Superior temporal gyrus (tissue), 1 donor: ENCODE measurements around the gene RNF145.
A peak's percentile ranks its signal among the peaks of the same experiment; 100 is the strongest.

Source experiments
- DNase-seq: peaks from one replicate; pipeline ENCODE4 v3.0.0-alpha.2; 2016; ENCODE audit errors: extremely low spot score

Gene RNF145

DNA sequence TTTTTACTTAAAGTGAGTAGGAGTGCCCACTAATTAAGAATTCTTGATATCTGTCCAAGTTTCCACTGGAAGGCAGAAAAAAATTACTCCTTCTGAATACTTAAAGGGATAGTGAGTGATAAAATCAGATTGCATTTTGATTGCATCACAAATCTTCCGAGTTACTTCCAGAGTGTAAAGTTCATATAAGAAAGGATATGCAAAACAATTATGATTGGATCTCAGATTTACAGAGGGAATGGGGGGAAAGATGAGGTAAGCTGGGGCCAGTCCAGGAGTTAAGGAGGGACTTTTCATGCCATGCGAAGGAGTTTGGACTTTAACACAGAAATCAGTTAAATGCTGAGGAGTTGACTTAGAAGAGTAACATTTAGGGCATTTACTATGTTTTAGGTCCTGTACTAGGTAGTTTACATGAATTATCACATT lies 9.3 kb upstream of the RNF145 start:
- no peak for DNase-seq

DNA sequence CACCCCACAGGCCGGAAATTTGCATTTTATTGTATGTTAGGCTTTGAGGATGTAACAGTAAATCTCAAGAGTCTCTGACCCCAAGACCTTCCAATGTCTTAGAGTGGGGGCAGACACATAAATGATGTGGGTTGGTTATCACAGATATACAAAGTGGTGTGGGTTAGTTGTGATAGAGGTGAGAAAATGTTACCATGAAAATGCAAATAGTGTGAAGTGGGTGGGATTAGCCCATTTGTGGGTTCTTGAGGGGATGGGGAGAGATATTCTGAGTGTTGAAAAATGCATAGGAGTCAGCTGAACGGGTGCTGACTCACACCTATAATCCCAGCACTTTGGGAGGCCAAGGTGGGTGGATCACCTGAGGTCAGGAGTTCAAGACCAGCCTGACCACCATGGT lies 7.9 kb upstream of the RNF145 start:
- DNase-seq, result no peak

DNA sequence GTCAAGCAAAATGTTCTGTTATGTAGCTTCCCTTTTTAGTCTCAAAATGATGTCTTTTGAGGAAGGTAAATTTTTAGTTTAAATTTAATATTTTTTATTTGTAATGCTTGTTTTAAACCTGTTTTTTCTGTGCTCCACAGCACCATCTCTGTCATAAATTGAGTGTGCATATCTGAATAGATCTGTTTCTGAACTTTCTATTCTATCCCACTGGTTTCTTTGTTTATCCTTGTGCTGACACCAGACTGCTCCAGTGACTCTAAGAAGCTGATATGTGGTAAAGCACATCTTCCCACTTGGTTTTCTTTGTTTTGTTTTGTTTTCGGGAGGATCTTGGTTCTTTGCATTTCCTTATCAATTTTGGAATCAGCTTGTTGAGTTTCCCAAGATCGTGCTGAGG lies 7.1 kb upstream of the RNF145 start:
- DNase-seq, result no peak

DNA sequence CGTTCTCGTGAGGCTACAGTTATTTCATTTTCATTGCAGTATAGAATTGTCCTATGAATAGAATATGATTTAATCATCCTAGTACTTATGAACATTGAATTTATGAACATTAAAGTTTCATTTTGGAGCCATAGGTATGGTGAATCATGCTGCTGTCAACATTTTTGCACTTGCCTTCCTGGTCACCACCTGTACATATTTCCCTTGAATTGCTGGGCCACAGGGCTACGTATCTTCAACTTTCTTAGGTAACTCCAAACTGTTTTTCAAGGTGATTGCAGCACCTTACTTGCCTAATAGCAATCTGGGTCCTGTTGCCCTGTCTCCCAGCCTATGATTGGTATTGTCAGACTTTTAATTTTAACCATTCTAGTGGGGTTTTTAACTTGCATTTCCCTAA lies 6.5 kb upstream of the RNF145 start:
- DNase-seq, result no peak

DNA sequence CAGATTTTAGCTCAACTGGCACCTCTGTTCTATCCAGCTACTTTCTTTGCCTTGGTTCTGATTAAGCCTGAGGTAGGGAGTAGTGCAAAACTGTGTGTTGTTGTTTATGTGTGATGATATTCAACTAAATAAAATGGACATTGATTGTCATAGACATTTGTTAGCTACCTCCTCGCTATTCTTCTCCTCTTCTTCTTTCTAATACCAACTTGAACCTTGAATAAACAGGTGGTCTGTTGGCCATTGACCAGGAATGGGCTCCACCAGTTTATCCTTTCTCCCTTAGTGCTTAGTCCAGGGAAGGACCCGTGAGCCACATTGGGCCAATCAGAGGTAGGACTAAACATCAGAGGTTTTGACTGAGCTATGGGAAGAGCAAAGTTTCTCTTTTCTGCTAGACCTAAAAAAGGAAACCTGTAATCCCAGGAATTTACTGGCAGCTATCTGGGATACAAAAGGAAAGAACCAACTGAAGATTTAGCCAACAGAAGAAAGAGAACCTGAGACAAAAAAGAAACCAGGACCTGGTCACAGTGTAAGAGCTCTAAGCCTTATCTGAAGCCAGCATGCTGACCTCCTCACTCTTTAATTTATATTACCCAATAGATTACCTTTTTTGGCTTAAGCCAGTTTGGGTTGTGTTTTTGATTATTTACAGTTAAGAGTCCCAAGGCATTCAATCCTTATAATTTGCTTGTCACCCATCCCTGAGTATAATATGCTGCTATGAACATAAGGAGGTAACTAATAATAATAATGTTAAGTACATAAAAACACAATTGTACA lies 5.3 kb upstream of the RNF145 start:
- DNase-seq, result no peak

DNA sequence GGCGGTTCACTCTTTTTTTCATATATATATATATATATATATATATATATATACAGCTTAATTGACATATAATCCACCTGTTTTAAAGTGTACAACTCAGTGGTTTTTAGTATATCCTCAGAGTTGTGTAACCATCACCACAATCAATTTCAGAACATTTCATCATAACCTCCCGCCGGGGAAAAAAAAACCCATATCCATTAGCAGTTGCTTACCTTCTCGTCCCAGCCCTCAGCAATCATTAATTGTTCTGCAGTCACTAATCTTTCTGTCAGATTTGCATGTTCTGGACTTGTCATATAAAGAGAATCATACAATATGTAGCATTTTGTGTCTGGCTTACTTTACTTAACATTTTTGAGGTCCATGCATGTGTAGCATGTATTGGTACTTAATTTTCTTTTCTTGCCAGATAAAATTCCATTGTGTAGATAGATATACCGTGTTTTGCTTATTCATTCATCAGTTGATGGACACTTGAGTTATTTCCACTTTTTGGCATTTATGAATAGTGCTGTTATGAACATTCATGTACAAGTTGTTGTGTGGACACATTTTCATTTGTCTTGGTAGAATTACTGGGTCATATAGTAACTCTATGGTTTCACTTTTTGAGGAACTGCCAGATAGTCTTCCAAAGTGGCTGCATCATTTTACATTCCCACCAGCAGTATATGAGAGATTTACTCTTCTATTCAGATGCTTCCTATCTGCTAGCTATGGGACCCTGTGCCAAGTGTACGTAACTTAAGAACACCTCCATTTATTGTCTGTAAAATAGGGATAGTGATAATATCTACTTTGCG lies 3.5 kb upstream of the RNF145 start:
- DNase-seq, result no peak

DNA sequence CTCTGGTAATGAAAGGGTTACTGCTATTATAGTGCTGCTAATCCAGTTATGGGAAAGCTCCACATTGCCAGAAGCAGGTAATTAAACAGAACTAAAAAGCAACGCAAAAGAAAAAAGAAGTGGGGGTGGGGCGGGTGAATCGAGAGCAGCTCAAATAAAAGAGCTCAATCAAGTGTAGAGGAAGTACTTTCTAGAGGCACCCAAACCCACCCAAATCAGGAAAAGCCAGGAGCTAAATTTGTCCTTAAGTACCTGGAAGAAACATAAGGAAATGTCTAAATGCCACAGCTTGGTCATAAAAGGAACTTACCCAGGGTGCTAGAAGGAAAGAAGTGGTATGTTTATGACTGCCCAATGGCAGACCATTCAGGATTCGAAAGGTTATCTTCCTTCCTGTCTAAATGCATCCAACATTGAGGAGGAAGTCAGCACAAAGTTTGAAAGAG lies 2.4 kb upstream of the RNF145 start:
- no peak for DNase-seq

DNA sequence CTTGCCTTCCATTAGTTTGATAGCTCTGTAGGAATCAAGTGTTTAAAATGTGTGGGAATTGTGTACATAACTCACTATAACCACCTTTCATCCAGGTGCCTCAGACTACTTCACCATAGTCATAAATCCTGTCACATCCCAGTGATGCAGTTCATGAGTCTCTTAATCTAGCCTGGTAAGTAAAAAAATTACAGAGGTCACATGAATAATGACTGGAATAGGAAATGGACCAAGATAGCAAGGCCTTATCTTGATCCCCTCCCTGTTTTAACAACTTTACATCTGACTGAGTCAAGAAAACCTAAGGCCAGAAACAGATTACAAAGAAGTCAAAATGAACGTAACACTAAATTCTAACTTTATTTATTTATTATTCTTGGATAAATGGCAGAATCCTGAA lies 1.5 kb upstream of the RNF145 start:
- DNase-seq, result no peak

DNA sequence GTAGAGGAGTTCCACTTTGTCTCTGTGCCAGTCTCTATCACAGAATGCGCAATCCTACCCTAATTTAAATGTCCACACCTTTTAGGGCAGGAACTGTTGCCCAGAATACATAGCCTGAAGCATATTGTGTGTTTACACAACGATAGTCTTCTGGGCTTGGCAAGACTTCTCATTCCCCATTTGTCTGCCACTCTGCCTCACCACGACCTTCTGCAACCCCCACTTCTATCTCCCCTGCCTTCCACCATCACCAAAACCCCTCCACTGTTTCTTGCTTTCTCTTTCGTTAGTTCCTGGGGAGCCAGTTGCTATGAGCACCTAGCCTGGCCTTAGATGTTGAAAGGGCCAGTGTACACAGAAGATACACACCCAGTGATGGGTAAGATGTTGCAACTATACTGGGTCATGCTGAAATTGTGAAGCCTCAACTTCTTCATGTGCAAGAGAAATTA lies 883 bp upstream of the RNF145 start:
- no peak for DNase-seq

DNA sequence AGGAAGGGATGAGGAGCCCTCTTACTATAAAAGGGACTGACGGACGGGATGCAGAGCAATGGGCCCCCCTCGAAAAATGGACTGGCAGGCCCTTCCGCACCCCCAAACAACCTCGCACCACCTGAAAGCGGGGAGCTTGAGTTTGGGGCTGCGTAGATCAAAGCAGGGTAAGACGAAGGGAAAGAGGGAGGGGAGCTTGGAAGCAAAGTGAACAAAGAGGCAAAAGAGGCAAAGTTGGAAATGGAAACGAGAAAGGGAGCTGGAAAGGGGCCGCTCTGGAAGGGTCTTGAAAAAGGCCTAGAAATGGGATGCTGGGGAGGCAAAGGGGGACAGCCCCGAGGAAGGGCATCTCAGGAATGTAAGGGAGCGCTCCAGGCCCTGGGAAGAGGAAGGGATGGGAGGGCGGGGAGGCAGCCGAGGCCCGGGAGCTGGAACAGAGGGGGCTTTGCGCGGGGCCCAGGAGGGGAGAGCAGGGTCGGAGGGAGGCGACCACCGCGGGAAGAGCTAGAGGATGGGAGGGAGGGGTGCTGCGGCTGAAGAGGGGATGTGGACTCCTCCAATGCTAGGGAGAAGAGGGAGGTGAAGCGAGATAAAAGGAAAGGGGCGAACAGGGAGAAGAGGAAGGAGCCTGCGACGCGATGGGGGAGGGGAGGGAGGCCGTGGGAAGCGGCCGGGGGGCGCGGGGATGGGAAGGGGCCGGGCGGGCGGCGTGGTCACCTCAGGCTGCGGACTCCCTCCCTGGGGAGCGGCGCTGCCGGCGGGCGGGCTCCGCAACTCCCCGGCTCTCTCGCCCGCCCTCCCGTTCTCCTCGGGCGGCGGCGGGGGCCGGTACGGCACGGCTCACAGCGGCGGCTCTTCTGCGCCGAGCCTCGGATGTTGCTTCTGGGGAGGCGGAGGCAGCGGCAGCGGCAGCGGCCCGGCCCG lies 577 bp downstream of the RNF145 start:
- peak; percentile 26 for DNase-seq

DNA sequence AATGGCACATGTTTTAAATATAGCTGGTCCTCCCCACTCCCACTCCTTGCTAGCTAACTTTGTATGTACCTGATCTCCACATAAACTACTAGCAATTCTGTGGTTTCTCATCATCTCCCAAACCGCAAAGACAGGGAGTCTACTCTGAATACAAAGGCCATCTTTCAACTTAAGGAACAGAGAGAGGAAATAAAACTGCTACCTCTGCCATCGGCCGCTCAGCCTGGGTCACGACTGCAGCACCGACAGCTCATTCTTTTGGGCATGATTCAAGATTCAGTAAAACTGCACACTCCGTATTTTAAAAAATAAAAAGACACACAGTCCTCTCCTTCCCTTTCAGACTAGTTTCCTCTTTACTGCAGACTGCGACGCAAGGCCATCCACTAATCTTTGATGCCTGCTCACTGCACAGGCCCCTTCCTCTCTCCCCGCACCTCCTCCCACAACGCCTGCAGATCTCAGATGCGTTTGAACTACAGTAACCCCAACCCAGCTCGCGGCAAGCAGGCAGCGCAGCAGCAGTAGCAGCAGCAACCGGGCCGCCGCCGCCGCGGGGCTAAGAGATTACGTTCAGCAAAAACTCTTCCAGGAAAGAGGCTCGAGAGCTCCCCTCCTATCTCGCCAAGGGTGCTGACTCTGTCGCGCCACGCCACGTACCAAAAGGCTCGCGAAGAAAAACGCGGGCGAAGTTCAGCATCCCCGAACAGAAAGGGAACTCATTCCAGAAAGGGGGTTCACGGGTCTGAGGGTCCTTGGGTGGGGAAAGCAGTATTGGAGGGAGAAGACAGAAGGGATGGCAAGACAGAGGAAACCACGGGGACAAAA lies 1.5 kb downstream of the RNF145 start:
- DNase-seq, result peak; percentile 74

DNA sequence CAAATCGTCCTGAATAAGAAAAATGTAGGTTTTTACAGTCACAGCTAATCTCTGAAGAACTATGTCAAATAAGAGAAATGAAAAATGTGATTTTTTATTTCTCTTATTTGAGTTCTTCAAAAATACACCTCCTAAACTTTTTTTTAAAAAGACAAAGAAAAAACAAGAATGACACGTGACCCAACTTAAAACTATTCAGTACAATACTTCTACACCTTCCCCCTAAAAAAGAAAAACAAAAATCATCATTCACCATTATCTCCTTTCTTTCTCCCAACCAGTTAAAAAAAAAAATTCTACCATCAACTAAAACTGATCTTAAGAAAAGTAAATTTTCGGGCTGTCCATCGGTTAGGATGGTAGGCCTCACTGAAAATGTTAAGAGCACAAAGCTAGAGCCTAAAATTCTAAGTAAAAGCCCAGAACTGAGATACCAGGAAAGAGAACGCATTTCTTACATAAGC lies 2.1 kb downstream of the RNF145 start:
- peak; percentile 23 for DNase-seq

DNA sequence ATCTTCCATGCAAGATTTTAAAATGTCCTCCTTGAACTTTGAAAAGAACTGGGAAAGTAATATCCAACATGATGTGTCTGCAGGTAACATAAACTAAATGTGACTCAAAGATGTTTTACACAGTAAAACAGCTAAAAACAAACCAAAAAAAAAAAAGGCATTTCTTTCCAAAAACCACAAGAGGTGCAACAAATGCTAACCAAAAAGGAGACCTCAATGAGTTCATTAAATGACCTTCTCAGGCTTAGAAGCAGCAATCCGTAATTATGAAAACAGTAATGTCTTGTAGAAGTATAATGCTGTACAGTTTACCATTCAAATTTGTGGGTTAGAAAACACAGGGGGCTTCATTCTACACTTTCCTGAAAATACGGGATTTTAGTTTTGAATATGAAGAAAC lies 2.5 kb downstream of the RNF145 start:
- peak; percentile 28 for DNase-seq

DNA sequence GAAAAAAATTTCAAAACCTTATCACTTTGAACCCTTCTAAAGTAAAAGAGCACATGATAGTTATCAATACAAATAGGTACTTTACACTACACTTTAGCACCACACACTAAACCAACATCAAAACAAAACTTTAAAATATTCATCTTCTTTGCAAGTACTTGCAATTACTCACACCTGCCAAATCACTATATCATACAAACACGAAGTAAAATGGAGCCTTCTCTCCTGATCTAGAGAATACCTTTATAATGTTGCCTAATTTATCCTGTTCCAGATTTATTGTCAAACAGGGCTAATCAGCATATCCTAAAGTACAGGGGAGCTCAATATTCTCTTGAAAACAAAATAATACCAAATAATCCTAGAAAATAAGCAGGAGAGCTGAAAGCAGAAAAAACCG lies 3.0 kb downstream of the RNF145 start:
- no peak for DNase-seq

DNA sequence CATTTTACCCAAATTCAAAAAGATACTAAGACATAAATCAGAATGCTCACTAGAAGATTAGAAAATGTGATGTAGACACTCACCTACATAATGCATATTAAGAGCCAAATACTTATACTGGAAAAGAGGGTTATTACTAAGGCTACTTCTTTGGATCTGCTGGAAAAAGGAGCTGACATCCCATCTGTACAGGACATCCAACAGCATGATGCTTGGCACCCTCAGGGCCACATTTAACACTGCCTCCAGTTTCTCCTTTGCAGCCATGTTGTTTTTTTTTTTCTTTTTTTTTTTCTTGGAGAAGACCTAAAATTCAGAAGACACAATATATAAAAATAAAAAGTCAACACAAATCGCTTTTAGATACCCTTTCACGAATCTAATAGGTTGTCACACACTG lies 6.0 kb downstream of the RNF145 start:
- DNase-seq, result no peak

DNA sequence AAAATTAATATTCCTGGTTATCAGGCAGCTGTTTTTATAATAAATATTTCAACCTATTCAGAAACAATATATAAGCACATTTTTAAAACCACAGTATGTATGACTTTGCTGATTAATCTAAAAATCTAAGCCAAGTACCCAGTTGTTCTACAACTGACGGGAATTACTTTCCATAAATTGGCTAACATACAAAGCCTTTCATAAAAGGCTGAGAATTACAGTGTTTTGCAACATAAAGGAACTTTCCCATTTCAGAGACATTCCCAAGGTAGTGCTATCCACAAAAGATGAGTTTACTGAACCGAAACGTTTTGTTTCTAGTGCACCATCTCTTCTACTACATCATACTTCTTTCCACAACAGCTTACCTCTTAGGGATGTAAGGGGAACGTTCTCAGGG lies 7.2 kb downstream of the RNF145 start:
- DNase-seq, result no peak

DNA sequence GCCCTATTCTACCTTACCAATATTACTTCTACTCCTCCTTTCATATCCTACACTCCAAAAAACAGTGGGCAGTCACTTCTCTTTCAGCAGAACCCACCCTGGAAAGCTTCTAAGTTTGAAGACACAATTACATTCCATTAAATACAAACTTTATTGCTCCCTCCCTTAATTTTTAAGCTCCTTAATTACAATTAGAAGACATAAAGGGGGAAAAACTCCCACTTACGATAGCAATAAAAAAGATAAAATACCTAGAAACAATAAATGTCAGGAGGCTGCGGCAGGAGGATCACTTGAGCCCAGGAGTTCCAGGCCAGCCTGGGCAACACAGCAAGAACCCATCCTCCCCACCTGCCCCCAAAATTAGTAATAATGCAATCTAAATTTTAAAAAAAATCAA lies 9.6 kb downstream of the RNF145 start:
- DNase-seq, result no peak

DNA sequence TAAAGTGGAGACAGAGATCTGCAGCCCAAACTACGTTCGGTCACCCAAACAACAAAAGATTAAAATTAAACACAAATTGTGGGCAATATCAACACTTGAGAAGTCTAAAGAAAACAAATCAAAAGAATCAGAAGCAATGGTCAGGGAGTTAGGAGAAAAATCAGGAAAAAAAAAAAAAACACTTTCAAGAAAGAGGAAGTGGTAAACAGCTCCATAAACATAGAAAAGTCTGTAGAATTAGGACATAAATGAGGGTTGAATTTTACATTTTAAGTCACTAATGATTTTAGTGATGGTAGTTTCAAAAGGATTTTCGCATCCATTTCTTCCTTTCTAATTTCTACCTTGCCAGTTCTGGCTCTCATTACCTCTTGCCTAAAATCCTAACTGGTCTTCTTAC lies 10.1 kb downstream of the RNF145 start:
- DNase-seq, result no peak

DNA sequence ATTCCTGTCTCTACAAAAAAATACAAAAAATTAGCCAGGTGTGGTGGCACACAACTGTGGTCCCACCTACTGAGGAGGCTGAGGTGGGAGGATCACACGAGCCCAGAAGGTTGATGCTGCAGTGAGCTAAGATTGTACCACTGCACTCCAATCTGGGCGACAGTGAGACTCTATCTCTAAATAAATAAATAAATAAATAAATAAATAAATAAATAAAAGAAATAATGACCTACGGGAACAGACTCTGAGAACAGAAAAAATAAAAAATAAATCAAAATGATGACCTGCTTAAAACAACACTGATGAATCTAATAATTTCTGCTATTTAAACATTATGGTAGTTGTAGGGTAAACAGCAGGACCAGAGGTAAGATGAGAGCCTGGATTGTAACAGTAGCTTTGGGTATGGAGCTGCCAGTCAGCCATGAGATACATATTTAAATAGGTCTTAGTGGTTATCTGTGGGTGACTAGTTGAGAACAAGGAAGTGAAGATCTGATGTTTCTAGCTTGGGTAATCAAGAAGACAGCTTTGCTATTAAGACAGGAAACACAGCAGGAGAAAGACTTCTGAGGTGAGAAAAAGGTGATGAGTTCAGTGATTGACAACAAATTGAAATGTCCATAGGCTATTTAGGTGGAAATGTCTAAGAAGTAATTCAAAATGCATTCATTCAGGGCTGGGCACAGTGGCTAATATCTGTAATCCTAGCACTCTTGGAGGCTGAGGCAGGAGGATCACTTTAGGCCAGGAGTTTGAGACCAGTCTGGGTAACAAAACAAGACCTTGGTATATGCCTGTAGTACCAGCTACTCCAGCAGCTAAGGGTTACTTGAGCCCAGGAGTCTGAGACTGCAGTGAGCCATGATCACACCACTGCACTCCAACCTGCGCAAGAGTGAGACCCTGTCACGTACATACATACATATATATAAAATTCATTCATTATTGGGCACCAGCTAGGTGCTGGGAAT lies 11.0 kb downstream of the RNF145 start:
- no peak for DNase-seq

DNA sequence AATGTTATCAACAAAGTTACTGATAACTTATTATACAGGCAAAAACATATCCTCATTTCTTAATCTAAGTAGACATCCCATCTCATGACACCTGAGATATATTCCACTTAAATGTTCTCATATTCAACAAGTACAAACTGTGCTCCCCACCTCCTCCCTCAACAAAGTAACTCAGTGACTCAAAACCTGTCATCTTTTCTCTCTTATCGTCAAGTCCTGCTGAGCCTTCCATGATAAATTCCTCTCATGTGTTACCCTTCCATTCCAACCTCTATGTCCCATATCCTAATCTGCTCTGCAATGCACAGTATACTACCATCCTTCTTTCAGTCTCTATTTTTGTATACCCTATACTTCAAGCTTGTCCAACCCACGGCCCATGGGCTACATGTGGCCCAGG lies 13.6 kb downstream of the RNF145 start:
- no peak for DNase-seq
